Measurements from ENCODE around the gene FGGY.

The FGGY gene

GRCh38 chr1:59331686-59332620 is 35.1 kb downstream of the FGGY start:
- no peak overlapping the region for H3K4me3 ChIP-seq (replicated peaks; ENCODE audit: low read depth, low read length)
- no peak for DNase-seq (ENCODE audit: extremely low read depth, low read depth)
- TF ChIP-seq CTCF (IDR thresholded peaks at IDR 0.05; ENCODE audit: low read depth, low read length, missing control alignments), result no peak

GRCh38 chr1:59332983-59333382 is 36.1 kb downstream of the FGGY start:
- no peak for TF ChIP-seq CTCF (IDR thresholded peaks at IDR 0.05; ENCODE audit: low read depth, low read length, missing control alignments)
- no peak overlapping the region for H3K4me3 ChIP-seq (replicated peaks; ENCODE audit: low read depth, low read length)
- DNase-seq (ENCODE audit: extremely low read depth, low read depth), result peak; percentile 32

DNA sequence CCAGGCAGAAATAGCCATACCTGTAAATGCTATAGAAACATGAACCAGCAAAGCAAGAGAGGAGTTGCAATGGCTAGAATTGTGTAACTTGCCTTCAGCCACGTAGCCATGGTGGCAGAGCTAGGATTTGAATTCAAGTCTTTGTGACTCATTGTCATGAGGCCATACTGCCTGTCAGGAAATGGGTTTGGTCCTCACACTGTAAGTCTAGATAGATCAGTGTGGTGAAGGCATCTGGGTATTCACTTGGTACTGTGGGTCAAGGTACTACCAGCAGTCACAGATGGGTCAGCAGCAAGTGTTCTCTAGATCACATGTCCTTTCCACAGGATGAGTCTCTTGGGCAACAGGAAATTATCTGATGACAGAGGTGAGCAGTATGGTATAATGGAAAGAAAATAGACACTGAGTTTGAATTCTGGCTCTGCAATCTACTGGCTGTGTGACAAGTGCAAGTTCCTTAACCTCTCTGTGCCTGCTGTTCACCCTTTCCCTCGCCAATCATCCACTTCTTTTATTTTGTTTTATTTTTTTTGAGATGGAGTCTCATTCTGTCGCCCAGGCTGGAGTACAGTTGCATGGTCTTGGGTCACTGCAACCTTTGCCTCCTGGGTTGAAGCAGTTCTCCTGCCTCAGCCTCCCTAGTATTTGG is 36.9 kb downstream of the FGGY start:
- no peak for TF ChIP-seq CTCF (IDR thresholded peaks at IDR 0.05; ENCODE audit: low read depth, low read length, missing control alignments)
- H3K4me3 ChIP-seq (replicated peaks; ENCODE audit: low read depth, low read length), result no peak overlapping the region
- no peak for DNase-seq (ENCODE audit: extremely low read depth, low read depth)

- H3K4me3 ChIP-seq (replicated peaks; ENCODE audit: low read depth, low read length), result no peak overlapping the region
- DNase-seq (ENCODE audit: extremely low read depth, low read depth), result no peak
- TF ChIP-seq CTCF (IDR thresholded peaks at IDR 0.05; ENCODE audit: low read depth, low read length, missing control alignments), result no peak
These were observed 43.8 kb downstream of the FGGY start for GRCh38 chr1:59340411-59341307.

GRCh38 chr1:59342801-59343575 is 46.1 kb downstream of the FGGY start:
- no peak overlapping the region for H3K4me3 ChIP-seq (replicated peaks; ENCODE audit: low read depth, low read length)
- no peak for TF ChIP-seq CTCF (IDR thresholded peaks at IDR 0.05; ENCODE audit: low read depth, low read length, missing control alignments)
- DNase-seq (ENCODE audit: extremely low read depth, low read depth), result no peak

DNA sequence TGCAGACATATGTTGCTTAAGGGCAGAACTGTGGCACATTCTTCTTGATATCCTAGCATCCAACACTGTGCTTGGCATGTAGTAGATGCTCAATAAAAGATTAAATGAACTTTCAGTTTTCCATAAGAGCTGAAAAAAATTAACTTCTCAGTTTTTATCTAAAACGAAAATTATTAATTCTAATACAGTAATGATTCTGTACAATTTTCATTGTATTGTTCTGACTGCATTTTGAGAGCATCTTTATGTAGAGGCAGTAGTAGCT is 46.6 kb downstream of the FGGY start:
- no peak for TF ChIP-seq CTCF (IDR thresholded peaks at IDR 0.05; ENCODE audit: low read depth, low read length, missing control alignments)
- H3K4me3 ChIP-seq (replicated peaks; ENCODE audit: low read depth, low read length), result no peak overlapping the region
- DNase-seq (ENCODE audit: extremely low read depth, low read depth), result no peak
